CD4-positive, alpha-beta T cell treated with Interleukin-15 for 1 hour (primary cell): ENCODE results near the gene CORIN.
"Not testable (repeated sequence)": the region's sequence is repeated elsewhere in the genome, so short reads cannot be mapped to it uniquely, and the experiment has no call there.

ENCODE experiments used
- DNase-seq: peaks from one replicate; pipeline ENCODE4 v3.0.0-alpha.2; 2020

CORIN gene

GRCh38 chr4:47555920-47556319 is 281.9 kb downstream of the CORIN start:
- DNase-seq, result not testable (repeated sequence)

- no peak for DNase-seq
Observed at GRCh38 chr4:47553329-47554125, 284.3 kb downstream of the CORIN start.

GRCh38 chr4:47551682-47552081 is 286.2 kb downstream of the CORIN start:
- DNase-seq, result no peak

- no peak for DNase-seq
Observed at GRCh38 chr4:47550899-47551548, 286.8 kb downstream of the CORIN start.

- not testable (repeated sequence) for DNase-seq
Observed at GRCh38 chr4:47550357-47550756, 287.5 kb downstream of the CORIN start.
